NCI-H510A treated with DMSO at 0.1 percent for 48 hours (cell line): ENCODE results near the gene CORO7.
"Not testable (repeated sequence)": the region's sequence is repeated elsewhere in the genome, so short reads cannot be mapped to it uniquely, and the experiment has no call there.

Source experiments
- DNase-seq: peaks from one replicate; lab custom pipeline; 2025; lab: John Stamatoyannopoulos, UW

The CORO7 gene

DNA sequence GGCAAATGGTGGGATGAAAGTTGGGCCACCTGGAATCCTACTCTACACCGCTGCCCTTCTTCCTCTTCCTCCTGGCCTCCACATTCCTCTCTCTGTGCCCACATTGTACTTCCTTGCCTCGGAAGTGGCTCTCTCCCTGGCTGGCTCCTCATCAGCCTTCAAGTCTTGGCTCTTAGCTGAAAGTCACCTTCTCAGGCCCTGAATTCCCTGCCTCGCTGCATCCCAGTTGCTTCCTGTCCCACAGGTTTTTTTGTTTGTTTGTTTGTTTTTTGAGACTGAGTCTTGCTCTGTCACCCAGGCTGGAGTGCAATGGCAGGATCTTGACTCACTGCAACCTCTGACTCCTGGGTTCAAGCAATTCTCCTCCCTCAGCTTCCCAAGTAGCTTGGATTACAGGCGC is 62.7 kb downstream of the CORO7 start:
- DNase-seq, result no peak

DNA sequence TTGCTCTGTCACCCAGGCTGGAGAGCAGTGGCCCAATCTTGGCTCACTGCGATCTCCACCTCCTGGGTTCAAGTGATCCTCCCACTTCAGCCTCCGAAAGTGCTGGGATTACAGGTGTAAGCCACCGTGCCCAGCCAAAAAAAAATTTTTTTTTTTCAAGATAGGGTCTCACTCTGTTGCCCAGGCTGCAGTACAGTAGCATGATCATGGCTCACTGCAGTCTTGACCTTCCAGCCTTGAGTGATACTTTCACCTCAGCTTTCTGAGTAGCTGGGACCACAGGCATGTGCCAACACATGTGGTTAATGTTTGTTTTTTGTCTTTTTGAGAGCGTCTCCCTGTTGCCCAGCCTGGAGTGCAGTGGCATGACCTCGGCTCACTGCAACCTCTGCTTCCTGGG is 63.6 kb downstream of the CORO7 start:
- DNase-seq, result no peak

GRCh38 chr16:4351880-4352279 is 64.5 kb downstream of the CORO7 start:
- no peak for DNase-seq

DNA sequence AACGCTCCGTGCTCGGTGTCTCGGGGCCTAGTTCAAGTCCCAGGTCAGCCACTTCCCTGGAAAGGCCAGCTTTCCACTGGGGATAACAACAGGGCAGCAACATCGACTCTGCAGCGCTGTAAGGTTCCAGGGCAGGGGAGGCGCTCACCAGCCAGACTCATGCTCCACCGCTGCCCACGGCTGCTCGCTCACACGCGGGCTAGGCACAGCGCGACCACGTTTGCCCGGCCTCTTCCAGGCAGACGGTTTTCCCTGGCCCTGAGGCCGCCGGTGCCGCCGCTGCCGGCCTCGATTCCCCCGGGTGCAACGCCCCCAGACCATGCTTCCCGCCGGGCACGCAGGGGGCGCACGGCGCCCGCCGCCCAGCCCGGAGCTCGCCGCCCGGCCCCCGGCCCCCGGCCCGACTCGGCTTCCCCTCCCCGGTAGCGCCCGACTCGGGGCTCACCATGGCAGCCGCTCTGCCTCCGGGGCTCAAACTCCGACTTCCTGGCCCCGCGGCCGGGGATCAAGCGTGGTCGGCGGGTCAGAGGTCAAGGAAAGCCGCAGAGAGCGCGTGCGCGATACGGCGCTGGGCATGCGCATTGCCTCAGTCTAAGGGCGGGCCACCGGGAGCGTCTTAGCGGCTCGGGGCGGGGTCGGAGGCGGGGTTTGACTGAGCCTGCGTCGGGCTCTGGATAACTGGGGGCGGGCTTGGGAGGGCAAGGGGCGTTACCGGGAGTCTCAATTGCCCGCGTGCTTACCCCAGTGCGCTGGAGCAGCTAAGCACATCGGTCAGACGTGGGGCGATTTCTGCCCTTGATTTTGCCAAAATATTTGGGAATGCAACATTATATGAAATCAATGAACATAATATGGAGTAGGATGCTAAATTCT is 65.4 kb downstream of the CORO7 start, which contains the start of gene PAM16:
Gene PAM16 (minus strand): TSS at position 535 of the 873 bp plus-strand sequence. CDS start 87 bp downstream, at position 448.
- DNase-seq, result peak; percentile 89

DNA sequence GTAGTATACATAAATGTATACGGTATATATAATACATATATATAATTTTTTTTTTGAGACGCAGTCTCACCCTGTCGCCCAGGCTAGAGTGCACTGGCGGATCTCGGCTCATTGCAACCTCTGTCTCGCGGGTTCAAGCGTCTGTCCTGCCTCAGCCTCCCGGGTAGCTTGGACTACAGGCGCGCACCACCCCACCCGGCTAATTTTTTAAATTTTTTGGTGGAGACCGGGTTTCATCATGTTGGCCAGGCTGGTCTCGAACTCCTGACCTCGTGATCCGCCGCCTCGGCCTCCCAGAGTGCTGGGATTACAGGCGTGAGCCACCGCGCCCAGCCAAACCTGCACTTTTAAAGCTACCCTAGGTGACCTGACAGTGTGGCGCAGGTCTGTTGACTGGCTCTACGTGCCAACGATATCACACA is 66.0 kb downstream of the CORO7 start:
- DNase-seq, result no peak

GRCh38 chr16:4349332-4349731 is 67.1 kb downstream of the CORO7 start:
- DNase-seq, result no peak

DNA sequence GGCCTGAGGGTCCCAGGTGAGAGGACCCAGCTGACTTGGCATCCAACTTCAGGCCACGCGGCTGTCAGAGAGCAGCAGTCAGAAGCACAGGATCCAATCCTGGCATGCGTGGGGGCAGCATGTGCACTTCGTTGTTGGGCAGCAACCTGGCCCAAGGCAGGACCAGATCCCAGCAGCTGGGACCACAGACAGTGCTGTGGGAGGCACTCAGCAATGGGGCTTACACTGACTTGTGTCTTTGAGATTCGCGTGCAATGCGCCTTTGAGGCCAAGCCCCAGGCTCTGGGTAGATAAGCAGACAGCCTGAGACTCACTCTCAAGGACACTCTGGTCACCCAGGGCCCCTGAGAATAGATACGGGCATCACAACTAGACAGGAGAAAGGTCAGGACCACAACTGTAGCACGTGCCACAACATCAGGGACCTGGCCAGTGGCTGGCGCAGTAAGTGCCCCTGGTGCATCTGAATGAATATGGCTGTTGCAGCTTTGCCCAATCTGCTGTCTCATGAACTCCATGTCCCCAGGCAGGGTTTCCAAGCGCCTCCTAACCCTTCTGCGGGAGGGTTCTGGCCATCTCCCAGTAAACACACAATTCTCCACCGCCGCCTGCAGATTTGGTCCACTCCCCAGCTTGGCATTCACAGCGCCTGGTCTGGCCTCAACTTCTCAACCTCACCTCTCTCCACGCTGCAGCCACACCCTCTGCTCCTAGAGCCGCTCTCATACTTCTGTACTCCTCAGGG is 68.5 kb downstream of the CORO7 start:
- DNase-seq, result no peak

GRCh38 chr16:4347010-4347409 is 69.4 kb downstream of the CORO7 start:
- no peak for DNase-seq

DNA sequence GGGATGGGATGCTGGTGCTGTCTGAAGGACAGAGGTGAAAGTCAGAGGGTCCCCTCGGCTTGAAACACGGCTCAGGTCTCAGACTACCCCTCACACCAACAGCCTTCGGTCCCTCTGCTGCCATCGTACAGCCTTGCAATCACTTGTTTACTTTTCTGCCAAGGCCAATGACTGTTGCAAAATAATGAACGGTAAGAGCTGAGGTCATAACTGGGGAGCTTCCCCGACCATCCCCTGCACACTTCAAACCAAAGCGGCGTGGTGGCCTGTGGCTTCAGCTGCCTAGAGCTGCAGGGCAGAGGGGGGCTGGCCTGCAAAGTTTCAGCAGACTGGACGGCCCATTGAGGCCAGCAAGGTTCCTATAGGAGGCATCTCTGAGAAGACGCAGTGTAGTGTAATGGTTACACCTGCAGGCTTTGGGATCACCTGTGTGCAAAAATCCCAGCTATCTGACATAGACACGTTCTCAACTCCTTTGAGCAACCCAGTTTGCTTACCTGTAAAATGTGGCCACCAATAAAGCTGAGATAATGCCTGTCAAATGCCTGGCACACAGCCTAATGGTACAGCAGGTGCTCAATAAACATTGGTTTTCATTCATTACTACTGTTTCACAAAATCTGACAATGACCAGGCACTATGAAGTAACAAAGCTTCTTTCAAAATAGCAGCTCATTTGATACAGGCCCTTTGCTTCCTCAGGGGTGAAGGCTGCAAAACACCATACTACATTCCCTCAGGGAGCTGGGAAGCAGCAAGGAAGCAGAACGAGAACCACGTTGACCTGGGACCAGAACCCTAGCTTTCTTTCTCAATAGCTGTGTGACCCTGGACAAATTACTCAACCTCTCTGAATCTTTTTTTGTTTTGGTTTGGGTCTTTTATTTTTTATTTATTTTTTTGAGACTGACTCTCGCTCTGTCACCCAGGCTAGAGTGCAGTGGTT is 70.3 kb downstream of the CORO7 start:
- peak; percentile 48 for DNase-seq

DNA sequence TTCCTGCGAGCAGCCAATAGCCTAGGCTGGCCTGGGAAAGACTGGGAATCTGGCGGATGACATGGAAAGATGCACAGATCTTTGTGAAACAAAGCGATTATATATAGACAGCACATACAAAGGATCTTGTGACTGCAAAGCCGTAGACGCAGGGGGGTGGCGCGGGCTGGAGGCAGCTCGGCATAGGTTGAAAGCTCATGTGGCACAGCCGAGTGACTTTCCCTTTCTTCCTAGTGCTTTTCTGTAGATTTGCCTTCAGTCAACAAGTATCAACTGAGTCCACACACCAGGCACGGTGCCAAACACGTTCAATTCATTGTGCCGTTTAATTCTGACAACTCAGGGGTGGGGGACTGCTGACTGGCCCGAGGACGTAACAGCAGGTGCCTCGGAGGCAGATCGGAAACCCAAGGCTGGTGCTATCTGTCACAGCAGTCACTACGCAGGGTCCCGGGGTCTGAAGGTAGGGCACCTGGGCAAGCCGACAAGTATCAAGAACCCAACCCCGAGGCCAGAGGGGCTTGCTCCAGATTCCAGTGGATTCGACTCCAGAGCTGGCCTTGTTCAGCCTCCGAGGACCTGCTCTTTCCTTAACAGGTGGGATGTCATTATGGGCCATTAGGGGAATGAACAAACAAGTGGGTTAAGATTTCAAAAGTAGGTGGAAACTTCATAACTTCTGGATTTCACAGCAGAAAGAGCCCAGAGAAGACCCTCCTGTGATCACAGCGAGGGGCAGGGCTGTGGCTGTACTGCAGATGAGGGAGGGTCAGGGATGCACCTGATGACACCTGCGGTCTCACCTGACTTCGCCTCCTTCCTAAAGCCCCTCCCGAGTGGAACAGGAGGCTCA is 71.2 kb downstream of the CORO7 start:
- peak; percentile 82 for DNase-seq

DNA sequence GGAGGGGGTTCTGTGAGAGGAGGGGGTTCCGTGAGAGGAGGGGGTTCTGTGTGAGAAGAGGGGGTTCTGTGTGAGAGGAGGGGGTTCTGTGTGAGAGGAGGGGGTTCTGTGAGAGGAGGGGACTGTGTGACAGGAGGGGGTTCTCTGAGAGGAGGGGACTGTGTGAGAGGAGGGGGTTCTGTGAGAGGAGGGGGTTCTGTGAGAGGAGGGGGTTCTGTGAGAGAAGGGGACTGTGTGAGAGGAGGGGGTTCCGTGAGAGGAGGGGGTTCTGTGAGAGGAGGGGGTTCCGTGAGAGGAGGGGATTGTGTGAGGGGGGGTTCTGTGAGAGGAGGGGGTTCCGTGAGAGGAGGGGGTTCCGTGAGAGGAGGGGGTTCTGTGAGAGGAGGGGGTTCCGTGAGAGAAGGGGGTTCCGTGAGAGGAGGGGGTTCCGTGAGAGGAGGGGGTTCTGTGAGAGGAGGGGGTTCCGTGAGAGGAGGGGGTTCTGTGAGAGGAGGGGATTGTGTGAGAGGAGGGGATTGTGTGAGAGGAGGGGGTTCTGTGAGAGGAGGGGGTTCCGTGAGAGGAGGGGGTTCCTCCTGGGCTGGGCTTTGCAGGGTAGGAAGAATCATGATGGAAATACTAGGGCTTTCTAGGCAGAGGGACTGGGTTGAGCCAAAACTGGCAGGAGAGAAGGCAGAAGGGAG is 72.0 kb downstream of the CORO7 start:
- not testable (repeated sequence) for DNase-seq

DNA sequence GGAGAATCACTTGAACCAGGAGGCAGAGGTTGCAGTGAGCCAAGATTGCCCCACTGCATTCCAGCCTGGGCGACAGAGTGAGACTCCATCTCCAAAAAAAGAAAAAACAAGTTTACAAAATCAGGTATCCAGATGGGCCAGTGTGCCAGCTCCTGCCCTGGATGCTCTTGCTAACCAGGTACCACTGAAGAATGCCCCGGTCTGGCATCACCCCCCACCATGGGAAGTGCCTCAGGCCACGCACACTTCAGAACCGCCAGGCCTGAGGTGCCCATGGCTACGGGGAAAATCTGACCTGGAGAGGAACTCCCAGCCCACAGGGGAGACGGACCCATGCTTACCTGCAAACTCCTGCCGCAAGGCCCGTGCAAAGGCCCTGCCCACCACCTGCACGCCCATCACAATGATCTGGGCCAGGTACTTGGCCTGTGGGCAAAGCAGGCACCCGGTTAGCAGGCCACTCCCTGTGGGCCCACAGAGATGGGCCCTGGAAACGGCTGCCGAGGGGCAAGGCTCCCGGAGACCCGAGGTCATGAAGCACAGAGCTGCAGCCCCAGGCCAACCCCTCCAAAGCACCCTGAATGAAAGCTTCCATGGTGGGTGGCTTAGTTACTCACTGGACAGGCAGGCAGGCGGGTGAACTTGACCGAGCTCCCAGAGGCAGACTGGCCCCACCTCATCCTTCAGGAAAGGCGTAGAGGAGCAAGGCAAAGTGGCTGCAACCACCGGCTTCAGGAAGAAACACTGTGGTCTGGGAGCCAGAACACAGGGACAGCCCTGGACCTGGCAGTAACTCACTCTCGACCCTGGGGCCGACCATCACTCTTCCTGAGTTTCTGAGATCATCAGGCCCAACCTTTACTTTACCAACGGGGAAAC is 73.3 kb downstream of the CORO7 start:
- DNase-seq, result no peak

- DNase-seq, result no peak
These were observed 75.1 kb downstream of the CORO7 start for GRCh38 chr16:4341250-4341649.

DNA sequence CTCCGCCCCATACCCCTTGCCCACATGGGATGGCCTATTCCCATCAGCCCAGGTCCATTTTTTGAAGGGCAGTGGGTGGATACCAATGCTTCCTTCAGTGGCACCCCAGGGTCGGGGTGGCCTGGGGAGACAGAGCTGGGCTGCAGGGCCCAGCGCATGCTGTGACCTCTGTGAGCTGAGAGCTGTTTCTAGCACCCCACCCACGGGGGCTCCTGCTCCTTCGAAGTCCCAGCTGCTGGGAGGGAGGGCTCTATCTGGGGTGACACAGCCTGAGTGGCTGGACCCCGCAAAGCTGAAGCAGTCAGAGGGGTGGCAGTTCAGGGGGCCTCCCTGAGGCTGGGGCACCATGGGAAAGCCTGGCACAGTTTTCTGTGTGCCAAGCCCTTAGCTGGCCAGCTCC is 76.0 kb downstream of the CORO7 start:
- DNase-seq, result no peak

DNA sequence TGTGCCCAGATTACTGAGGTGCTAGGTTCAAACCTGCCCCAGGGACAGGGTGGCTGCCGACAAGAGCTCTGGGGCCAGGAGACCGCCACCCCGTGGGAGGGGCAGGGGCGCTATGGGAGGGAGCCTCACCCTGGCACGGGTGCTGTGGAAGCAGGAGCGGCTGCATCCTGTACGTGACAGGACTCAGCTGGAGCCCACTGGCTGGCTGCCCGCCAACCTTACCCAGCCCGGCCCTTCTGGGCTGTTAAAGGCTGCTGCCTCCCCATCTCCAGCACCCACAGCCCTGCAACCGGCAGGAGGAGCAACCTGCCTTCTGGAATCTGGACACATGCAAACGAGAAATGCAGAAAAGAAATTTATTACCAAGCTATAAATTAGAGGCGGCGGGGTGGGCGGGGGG is 76.5 kb downstream of the CORO7 start:
- DNase-seq, result peak; percentile 3

DNA sequence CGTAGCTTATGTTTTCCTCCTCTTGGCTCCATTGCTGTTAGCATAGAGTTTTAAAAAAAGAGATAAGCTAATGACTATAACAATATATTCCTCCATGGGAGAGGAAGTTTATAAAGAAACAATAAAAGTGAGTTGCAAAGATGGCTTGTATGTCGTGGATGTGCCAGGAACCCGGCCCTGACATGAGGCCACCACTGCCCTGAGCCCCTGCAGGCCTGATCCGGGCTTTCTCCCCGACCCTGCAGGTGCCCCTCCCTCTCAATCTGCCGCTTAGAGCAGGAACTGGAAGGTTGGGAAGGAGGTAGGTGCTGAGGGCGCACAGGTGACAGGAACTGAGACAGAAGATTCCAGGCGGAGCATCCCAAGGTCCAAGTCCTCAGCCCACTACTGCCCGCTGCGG is 76.9 kb downstream of the CORO7 start:
- DNase-seq, result no peak

DNA sequence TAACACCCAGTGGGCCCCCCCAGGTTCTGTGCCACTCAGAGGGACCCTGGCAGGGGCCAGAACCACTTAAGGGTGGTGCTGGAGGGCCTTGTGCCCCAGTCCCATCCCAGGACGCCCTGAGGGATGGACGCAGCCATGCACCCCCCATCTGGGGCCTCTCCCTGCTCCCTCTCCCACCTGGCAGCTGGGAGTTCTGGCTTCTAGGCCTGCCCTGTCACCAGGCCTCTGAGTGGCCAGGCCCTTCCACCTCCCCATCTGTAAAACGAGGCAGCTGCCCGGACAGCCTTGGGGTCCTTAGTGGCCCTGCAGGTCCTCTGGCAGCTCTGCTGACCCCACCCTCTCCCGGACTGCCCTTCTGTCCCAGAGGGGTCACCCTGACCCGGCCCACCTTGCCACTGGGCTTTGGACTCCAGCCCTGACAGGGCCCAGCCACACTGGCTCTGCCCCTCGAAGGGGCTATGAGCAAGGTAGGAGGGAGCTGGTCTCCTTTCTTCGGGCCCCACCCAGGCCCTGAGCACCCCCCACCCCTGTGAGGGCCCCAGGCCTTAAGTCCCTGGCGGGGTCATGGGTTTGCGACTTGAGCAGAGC is 77.6 kb downstream of the CORO7 start:
- DNase-seq, result no peak

DNA sequence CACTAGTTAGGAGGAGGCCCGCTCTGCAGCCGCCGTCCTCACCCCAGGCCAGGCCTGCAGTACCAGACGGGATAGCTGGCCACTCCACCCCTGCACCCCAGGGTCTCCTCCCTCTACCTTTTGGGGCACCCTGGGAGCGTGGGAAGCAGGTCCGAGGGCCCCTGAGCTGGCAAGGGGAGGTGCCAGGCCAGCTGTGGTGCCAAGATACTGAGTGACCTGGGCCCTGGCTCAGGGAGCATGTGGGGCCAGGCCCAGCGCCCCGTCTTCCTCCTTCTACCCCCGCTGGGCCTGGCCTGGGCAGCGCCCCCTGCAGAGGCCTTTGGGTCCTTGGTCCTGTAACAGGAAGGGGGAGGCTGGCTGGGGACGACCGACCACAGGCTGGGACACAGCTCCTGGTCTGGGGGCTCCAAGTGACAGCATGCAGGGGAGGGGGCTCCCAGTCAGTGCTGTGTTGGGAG is 78.2 kb downstream of the CORO7 start:
- DNase-seq, result no peak

GRCh38 chr16:4337540-4338088 is 78.8 kb downstream of the CORO7 start:
- no peak for DNase-seq
